ENCODE measurements around the gene CXorf38.

DNA sequence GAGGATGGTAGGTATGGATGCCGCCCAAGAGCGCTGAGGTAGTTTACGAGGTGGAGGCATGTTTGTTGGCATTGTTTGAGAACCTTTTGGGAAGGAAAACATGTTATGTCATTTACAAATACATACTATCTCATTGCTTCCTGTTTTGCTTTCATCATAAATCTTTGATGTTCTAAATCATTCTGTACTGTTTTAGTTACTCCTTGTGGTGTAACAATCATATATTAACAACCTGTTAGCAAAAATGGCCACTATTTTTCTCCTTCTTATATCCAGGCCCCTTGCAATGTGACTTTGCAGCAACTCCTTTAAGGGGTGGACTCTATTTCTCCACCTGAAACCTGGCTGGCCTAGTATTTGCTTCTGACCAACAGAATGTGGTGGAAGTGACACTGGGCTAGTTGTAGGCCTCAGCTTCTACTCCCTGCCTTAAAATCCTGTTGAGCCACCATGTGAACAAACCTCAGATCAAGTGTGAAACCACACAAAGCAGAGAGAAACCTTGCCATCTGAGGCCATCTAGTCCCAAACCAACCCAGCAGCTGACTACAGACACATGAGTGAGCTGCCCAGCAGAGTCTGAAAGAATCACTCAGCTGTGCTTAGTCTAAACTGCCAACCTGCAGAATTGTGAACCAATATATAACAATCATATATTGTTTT is 15.8 kb upstream of the CXorf38 start:
- TF ChIP-seq, protein P1, sequence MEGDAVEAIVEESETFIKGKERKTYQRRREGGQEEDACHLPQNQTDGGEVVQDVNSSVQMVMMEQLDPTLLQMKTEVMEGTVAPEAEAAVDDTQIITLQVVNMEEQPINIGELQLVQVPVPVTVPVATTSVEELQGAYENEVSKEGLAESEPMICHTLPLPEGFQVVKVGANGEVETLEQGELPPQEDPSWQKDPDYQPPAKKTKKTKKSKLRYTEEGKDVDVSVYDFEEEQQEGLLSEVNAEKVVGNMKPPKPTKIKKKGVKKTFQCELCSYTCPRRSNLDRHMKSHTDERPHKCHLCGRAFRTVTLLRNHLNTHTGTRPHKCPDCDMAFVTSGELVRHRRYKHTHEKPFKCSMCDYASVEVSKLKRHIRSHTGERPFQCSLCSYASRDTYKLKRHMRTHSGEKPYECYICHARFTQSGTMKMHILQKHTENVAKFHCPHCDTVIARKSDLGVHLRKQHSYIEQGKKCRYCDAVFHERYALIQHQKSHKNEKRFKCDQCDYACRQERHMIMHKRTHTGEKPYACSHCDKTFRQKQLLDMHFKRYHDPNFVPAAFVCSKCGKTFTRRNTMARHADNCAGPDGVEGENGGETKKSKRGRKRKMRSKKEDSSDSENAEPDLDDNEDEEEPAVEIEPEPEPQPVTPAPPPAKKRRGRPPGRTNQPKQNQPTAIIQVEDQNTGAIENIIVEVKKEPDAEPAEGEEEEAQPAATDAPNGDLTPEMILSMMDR (IDR thresholded peaks at IDR 0.05 in 4 of 5, conservative IDR thresholded peaks at IDR 0.05 in 1 of 5), result no peak
- no peak for TF ChIP-seq POLR2A (IDR thresholded peaks at IDR 0.05)
